Stimulated activated naive CD4-positive, alpha-beta T cell treated with Interleukin-2 at 50 U/mL for 16 hours (primary cell): ENCODE data around the gene NUB1.
A peak's percentile ranks its signal among the peaks of the same experiment; 100 is the strongest.

ENCODE experiments used
- DNase-seq: peaks from one replicate; lab custom pipeline; 2025; lab: John Stamatoyannopoulos, UW

Gene NUB1

DNA sequence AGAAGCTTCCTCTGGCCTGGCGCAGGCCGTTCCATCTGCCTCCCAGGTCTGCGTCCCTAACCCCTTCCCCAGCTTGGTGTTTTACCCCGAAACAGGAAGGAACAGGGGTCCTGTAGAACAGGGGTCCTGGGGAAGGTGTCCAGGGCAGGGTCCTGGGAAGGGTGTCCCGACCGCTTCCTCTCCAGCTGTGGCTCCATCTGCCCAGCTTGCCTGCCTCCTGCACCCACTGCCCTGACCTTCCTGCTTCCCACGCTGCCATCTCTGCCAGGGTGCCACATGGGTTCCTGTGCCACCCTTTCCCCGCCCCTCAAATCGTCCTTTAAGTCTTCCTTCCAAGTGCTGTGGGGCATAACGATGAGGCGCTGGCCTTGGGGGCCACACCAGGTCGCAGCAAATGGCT lies 35.8 kb downstream of the NUB1 start:
- DNase-seq: no peak

DNA sequence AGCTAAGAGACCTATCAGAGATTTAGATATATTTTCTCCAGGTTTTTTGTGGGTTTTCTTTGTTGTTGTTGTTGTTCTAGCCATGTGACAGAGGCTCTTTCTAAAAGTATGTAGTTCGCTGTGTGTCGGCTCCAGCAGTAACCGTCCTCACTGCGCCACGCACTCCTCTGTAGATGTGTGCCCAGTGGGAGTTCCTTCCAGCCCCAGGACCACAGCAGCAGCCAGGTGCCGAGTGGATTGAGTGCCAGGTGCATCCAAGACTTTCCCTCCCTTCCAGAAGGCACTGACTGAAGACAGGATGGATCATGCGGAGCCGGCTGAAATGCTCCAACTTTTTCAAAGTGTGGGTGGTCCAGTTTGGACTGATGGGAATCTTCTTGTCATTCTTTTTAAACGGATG lies 36.4 kb downstream of the NUB1 start:
- no peak for DNase-seq

DNA sequence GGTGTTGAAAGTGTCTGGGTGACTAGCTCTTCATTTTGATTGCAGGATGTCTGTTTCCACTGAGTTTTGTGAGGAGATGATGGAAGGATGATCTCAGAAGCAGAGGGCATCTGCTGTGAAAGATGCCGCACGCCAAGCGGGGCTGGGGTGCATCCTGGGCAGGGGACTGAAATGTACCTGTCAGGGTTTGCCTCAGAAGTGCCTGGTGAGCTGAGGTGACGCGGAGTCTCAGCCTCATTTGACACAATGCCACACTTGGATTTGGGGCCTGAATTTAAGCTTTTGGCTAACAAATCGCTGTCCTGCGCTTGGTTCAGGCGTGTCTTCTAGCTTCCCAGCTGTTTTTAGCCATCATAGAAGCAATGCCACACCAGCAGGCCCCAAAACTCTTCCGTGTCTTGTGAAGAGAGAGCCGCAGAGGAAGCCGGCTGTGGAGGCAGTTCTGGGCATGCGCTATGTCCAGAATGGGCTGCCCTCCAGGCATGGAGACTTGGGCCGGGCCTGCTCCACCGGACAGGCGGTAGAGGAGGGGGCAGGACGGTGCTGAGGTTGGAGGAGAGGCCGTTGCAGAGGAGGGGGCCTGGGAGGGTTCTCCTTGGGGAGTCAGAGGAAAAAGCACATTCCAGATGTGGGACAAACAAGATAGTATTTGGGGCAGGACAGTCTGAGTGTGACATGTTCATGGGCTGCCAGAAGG lies 37.0 kb downstream of the NUB1 start:
- DNase-seq: no peak

DNA sequence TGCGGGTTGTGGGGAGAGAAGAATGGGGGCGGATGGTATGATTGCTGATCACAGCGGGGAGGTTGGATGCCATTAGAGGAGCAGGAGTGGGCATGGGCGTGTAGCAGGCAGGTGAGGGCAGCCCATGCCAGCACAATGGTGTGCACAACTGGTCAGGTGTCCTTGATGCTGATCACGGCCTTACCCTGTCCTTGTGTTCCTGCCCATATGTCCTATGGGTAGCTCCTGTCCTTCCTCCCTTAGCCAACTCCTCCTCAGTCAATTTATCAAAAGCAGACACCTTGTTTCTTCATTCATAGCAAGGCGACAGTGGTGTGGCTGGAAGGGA lies 37.5 kb downstream of the NUB1 start:
- no peak for DNase-seq

DNA sequence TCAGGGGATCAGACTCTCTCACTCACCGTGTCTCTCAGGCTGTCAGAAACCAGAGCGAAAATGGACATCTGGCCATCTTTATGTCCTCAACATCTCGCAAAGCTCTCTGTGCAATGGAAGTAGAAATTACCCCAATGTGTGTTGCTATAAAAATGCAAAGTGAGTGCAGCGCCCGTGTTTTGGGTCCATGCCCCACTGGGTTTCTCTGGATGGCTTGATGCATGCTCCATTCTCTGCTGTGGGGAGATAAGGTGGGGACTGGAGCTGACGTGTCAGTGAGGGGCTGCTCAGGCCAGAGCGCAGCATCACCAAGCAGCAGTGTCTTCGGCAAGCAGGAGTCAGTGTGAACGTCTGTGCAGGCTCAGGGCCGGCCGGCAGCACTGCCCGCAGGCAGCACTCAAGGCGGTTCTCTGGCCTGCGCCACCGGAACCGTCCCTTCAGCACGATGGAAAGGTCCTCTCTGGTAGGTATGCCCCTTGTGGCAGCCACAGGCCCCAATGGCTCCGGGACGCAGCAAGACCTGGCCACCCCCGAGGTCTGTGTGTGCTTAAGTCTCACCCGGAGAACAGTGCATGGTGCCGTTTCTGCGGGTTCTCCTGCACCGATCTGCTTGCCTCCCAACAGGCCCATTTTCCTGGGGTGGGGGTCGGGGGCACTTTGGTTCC lies 38.1 kb downstream of the NUB1 start:
- no peak for DNase-seq

DNA sequence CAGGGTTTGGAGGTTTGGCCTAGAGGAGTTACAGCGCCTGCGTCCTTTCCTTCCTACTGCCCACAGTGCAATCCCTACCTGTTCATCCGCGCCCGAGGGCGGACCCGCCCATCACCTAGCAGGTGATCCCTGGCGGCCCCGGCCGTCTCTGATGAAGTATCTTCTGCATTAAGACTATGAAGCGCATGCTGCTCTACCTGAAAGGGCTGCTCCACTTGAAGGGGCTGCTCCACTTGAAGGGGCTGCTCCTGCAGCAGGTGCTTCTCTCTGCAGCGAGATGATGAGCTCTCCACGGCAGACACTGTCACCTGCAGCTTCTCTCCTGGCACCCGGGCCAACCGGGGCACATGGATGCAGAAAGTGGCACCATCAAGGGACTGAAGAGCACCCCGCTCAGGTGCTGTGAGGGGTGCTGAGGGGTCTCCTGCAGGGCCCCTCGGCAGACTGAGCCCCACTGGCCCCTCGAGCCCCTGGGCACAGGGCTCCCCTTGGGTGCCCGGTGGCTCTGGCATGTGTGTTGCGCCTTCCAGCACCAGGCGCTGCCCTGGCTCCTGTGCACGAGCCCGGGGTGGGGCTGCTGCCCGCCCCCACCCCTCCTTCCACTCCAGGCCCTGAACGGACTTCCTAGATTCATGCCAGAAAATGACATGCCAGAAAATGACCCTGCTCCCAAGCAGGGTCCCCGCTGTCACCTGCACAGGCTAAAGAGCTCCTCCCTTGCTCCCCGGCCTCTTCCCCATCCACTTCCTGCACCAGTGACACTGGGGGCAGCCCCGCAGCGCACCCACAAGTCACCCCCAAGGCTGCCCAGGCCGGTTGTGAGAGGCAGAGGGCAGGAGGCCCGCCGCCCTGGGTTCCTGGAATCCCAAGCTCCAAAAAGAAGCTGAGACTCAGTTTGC lies 38.8 kb downstream of the NUB1 start:
- no peak for DNase-seq

DNA sequence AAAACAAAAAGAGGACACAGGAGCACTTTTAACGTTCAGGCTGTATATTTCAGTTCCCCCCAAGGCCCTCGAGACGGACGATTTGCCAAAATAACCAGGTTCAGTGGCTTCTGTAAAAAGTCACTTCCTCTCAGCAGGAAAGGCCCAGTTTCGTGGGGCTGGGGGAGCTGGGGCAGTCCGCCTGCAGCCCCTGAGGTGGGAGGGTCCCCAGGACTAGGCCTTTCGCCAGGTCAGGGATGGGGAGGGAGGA lies 39.4 kb downstream of the NUB1 start:
- DNase-seq: no peak

DNA sequence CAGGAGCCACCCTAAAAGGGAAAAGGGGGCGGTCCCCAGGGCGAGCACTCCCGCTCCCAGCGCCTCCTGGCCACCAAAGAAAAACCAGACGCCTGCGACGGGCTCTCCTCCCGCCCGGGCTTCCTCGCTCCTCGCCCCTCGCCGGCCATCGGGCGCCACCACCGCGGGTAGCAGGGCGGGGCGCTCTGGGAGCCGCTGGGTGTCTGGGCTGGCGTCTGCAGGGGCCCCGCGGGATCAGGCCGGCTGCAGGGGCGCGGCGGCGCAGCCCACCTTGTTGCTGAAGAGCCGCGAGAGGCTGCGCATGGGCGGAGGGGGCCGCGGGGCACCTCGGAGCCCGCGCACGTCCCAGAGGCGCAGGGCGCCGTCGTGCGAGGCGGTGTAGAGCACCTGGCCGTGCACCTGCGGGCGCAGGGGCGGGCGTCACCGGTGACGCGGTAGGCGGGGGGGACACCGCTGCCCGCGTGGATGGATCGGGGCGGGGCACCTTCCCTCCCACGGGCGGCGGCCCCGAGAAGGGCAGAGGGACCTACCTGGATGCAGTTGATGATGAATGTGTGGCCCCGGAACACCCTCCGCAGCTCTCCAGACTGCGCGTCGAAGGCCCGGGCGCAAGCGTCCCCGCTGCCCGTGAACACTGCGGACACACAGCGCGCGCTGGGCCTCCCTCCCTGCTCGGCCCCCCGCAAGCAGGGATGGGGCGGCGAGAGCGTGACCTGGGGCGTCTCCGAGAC lies 39.9 kb downstream of the NUB1 start:
- DNase-seq: peak; percentile 26

DNA sequence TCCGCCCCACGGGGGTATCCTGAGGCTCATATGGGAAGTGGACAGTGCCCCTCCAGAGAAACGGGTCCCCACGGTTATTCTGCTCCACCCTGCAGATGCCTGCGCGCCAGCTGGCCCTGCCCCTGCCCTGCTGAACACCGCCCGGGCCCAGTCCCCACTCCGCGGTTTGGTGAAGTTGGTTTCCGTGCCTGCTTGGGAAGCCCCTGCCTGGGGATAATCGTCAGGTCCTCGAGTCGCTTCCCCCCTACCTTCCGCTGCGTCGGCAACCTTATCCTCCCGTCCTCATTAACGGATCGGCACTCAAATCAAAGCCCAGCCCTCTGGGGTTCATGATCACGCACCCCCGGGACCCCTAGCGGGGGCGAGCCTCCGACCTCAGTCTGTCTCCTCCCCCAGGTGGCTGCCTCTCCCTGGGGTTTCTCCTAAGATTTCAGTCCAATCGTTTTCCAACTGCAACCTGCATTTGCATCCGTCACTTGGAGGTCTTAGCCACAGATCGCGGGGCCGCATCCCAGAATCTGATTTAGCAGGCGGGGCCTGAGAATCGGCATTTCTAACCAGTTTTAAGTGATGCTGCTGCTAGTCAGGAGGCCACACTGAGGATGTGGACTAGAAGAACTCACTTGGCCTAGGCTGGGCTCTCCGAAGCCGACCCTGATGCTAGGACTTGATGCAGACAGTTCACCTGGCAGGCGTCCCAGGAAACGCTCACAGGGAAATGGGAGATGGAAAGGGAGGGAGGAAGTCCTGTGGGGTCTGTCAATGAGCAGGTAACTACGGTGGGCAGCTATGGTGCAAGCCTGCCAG lies 40.7 kb downstream of the NUB1 start:
- no peak for DNase-seq

DNA sequence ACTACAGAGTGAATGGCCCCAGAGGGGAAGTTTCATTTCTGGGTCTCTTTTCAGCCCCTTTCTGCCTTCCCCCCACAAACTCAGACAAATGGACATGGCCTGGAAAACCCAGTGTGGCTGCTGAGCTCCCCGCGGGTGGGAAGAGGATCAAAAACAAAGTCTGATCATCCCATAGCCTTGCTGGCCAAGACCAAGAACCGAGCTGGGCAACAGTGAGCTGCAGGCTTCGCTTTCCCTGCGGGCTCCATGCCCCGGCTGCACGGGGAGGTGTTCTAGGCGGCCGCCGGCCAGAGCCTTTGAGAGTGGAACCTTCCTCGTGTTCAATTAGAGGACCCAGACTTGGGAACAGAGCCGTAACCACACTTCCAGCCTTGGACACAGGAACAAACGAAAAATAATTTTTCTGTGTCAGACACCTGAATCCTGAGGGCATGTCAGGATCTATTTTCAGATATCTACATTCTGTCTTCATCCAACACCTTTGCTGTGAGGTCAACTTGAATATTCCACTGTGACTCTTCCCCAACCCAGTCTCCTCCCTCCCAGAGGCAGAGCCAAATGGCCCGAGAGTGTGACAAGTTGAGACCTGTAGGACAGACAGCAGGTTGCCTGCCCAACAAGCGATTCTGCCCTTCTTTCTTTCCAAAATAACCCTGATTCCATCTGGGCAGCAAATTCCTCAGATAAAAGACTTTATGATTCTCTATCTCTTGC lies 42.2 kb downstream of the NUB1 start:
- DNase-seq: no peak

DNA sequence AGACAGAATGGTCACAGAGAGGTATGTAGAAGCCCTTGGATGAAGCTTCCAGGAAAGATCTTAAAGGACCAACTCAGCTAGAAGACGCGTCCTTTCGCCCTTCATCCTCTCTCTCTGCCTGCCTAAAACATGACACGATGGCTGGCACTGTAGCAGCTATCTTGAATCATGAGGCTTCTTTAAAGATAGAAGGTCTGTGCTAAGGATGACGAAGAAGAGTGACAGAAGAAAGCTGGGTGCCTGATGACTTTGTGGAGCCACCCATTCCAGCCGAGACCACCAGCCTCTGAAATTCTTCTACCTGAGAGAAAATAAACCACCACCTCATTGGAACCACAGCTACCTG lies 42.7 kb downstream of the NUB1 start:
- DNase-seq: no peak

DNA sequence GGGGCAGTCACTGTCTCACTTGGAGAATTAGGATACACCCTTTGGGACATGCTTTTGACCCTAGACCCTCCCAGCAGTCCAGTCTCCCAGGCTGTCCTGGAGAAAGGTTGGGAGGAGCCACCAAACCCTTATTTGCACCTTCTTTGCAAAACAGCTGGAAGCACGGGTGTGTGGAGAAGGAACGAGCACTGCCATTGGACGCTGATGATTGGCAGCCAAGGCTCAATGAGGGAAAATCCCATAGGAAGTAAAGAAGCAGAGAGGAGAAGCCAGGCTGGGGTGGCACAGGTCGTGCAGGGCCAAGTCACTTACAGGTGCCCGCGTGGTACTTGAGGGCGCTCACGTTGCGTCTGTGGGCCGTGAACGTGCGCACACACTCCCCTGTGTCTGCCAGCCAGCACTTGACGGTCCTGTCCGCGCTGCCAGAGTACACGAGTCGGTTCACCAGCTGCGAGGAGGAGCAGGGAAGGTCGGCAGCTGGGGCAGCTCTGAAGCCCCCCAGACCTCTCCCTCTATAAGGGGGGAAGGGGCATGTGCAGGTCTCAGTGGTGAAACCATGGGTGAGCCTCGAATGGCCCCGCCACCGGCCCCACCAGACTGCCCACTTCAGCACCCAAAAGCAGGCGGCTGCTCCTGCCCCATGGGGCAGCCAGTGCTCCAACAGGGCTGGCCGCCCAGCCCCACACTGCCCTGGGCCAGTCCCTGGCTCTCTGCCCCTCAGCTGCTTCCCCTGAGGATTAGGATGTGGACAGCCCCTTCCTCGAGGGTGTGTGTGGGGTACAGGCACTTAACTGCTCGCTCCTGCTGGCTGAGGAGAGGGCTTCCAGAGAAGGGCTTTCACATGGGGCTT lies 43.4 kb downstream of the NUB1 start:
- DNase-seq: no peak

DNA sequence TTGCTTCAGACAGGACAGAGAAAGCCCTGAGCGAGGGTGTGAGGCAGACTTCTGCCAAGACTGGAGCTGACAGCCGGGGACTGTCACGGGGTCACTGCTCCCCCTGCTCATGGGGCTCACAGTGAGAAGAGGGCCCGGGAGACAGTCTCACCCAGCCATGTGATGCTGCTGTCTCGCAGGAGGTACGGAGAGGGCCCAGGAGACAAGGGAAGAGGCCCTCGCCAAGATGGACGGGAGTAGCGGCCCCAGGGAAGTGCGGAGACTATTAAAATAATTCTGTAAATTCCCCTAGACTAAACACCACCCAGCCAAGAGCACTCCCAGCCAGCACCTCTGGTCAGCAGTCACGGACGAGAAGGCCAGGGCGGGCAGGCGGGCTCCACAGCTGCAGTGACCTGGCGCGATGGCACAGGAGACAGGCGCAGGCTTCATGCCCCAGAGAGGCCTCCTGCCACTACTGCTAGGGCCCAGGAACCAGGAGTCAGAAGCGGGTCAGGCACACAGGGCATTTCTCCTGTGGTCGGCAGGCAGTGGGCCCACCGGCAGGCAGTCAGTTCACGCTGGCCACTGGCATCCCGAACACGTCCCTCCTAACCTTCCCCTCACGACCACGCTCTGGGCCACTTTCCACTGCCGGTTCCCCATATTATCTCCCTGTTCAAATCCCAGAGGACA lies 44.2 kb downstream of the NUB1 start:
- DNase-seq: no peak

DNA sequence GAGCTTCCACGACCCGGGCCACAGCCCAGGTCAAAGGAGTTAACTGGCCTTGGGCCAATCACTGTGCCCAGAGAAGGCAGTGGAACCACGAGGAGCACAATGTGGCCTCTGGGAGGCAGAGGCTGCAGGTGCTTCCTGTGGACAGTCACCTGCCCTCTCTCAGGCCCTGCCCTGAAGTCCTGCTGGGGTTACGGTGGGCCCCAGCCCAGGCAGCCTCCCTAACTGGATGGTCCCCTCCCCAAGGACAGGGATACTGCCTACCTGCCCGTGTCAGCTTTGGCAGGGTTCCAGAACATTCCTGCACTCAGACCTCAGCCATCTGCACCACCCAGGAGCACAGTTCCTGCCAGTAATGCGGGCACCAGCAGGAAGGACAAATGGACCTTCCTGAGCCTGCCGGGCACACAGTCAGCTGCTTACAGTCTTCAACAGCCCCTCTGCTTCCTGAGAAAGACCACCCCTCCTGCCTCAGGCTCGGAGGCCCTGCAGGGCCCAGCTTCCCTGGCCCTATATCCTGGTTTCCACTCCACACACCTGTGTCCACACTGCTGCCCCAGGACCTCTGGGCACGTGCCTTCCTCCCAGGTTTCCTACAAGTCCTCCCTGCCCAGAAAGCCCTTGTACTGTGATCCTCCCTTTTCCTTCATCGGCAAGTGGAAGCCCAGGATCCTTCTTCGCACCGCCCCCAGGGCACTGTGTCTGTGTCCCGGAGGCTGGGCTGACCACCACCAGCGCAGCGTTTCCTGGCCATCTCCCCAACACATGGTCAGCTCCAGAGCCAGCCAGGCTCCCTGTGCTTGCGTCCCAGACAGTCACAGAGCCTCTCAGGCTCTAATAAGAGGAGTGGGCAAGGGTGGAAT lies 44.9 kb downstream of the NUB1 start:
- DNase-seq: no peak

DNA sequence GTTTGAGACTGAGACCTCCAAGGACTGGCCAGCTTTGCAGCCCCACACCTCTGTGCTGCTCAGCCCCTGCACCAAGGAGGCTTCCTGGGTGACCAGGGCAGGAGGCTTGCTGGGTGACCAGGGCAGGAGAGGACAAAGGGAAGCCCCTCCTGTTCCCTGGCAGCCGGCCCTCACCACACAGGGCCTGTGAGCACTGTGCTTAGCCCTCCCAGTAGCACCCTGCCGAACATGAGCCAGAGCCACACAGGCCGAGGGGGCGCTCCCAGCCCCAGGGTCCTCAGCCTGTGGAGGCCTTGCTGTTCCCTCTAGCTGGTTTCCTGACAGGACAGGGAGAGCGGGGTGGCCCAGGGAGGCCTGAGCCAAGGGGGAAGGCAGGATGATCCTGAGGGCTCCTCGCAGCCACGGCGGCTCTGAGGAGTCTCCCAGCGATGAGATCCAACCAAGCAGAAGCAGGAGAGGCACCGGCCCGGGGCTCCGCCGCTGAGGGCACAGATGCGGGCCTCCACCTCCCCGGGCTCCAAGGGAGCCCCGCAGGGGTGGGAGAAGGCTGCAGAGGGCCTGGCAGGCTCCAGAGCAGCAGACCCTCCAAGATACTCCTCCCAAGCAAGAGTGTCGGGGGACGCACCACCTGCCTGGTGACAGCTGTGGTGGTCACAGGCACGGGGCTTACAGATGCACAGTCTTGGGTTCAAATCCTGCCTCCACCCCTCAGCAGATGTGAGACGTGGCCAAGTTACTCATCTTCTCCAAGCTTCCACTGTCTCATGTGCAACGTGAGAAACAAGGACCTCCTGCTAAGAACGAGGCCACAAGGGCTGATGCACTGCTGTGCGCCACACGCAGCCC lies 45.8 kb downstream of the NUB1 start:
- DNase-seq: no peak

DNA sequence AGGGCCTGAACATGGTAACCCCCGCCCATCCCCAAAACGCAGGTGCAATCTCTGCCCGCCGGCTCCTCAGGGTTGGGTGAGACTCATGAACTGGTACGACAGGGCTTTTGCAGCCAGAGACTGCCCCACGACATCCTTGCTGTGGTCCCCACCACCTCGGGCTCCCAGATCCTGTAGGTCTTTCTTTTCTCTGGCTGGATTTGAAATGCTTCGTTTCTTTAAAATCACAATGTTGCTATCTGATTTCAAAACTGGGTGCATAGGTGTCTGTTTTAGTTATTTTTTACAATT lies 46.3 kb downstream of the NUB1 start:
- no peak for DNase-seq

DNA sequence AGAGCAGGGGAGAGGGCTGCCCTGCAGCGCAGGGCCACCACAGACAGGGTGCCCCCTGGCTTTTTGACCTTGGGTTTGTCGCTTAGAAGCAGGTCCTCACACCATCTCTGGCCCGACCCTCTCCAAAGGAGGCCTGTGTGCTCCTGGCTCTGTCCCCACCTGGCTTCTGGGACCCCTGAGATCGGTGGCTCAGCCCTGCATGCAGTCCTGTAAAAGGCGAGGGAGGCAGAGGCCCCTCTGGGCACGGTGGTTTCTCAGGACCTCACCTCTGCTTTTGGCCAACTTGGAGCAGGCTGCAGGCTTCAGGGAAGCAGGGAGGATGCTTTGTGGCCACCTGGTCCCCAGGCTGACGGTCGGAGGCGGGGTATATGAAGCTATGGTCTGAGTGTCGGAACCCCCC lies 46.8 kb downstream of the NUB1 start:
- DNase-seq: no peak

DNA sequence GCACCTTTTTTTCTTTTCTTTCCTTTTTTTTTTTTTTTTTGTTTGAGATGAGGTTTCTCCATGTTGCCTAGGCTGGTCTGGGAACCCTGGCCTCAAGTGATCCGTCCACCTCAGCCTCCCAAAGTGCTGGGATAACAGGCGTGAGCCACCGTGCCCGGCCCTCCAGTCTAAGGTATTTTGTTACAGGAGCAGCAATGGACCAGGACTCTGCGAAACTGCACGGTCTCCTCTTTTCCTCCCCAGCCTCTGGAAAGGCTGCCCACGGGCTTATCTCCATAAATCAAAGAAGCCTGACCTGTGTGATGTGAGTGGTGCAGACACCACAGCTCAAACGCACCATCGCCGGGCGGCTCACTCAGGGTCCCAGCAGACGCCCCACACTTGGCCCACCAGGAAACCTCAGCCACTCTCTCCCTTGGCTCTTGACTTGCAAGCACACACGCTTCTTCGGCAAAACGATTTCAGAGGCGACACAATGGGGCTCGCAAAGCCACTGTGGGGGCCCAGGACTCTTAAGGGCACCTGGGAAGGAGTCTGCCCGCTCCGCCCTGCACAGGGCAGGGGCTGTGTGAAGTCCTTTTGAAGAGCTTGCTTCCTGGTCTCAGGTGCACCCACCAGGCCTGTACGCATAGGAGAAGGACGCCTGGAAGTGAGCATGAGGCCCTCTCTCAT lies 47.6 kb downstream of the NUB1 start:
- no peak for DNase-seq
